HCT116 (cell line): ENCODE measurements around the gene SFXN5. TPM values are rescaled to one million over a fixed set of nuclear protein-coding genes. Genes with fewer than 3 reads are reported as not detected.
A peak's percentile ranks its signal among the peaks of the same experiment; 100 is the strongest.

ENCODE experiments used
- ATAC-seq: fragments of 200-7000 bp; cut with Tn5 transposase; 2 replicates; pipeline ENCODE4 v1.9.1; 2020; ENCODE audit warnings: mild to moderate bottlenecking, moderate library complexity
- BruUV-seq: library from RNA; stranded (reverse); fragments of 400-500 nt; replicated peaks from 2 replicates; lab custom pipeline; 2021; lab: Mats Ljungman, UMichigan
- CTCF ChIA-PET: fragments of 300-600 bp; sonication (Branson Sonifier 250); formaldehyde crosslinking; loops from one replicate; lab custom pipeline; 2021; ENCODE audit warnings: antibody characterized with exemption; lab: Charles Lee
- POLR2A ChIA-PET: fragments of 300-600, 350-600 bp; sonication (Branson Sonifier 250); formaldehyde crosslinking; loops from one replicate; lab custom pipeline; 2021; ENCODE audit warnings: antibody characterized with exemption; lab: Charles Lee
- RAD21 ChIA-PET, 2 experiments: fragments of 300-600 bp; sonication (Branson Sonifier 250); formaldehyde crosslinking; loops; one replicate each; lab custom pipeline; 2023; ENCODE audit warnings: low total read pairs in 2 of 2; ENCODE audit not compliant: uncharacterized antibody in 2 of 2, unreplicated experiment in 2 of 2, low non-redundant PET in 1 of 2; lab: Charles Lee
- DNase-seq: peaks from one replicate; pipeline ENCODE4 v3.0.0-alpha.2; 2010; ENCODE audit warnings: low read depth, low spot score
- H2AFZ ChIP-seq: fragments of 200-600 bp; shearing (Covaris generic), sonication (generic); 2 replicates; pipeline ENCODE4 v1.6.1; 2017; ENCODE audit warnings: low read depth, mixed run types, mixed read lengths, antibody characterized with exemption, low read length; ENCODE audit not compliant: poor library complexity, severe bottlenecking
- H3K27ac ChIP-seq: 2 replicates; pipeline ENCODE4 v1.5.1; 2012; ENCODE audit warnings: low read depth, low read length
- H3K27me3 ChIP-seq: fragments of 200-600 bp; sonication (generic); 2 replicates; pipeline ENCODE4 v1.6.1; 2016; ENCODE audit warnings: mixed run types, low read length, mixed read lengths; ENCODE audit not compliant: insufficient read depth
- H3K36me3 ChIP-seq, 2 experiments: fragments of 200-500 bp in 1 of 2; fragments of 200-600 bp in 1 of 2; sonication (Bioruptor generic) in 1 of 2; sonication (generic) in 1 of 2; 2 replicates each; pipeline versions ENCODE4 v1.5.1 to v1.6.1; 2014 to 2016; ENCODE audit warnings: low read length in 2 of 2, inconsistent platforms in 1 of 2, mixed read lengths in 1 of 2, mixed run types in 1 of 2; ENCODE audit not compliant: insufficient read depth in 2 of 2, control insufficient read depth in 1 of 2
- H3K4me1 ChIP-seq, 2 experiments: fragments of 200-600 bp in 1 of 2; sonication (generic) in 1 of 2; 2 replicates each; pipeline versions ENCODE4 v1.5.1 to v1.6.1; 2012 to 2017; ENCODE audit warnings: low read length in 2 of 2, inconsistent platforms in 1 of 2, mild to moderate bottlenecking in 1 of 2, mixed read lengths in 1 of 2, mixed run types in 1 of 2, moderate library complexity in 1 of 2; ENCODE audit not compliant: insufficient read depth in 2 of 2, control insufficient read depth in 1 of 2
- H3K4me2 ChIP-seq: fragments of 200-600 bp; sonication (generic); 2 replicates; pipeline ENCODE4 v1.6.1; 2017; ENCODE audit warnings: mixed run types, low read length, mixed read lengths
- H3K4me3 ChIP-seq, 2 experiments: fragments of 200-600 bp in 1 of 2; sonication (generic) in 1 of 2; replicated peaks in 1 of 2; 2 replicates each; pipeline ENCODE4 v1.5.1; 2011 to 2016; ENCODE audit warnings: low read length in 2 of 2, control low read depth in 1 of 2, low read depth in 1 of 2, mild to moderate bottlenecking in 1 of 2, mixed read lengths in 1 of 2, mixed run types in 1 of 2
- H3K79me2 ChIP-seq: fragments of 200-600 bp; sonication (generic); 2 replicates; pipeline ENCODE4 v1.6.1; 2017; ENCODE audit warnings: mild to moderate bottlenecking, mixed run types, low read length, moderate library complexity, mixed read lengths; ENCODE audit not compliant: insufficient read depth
- H3K9ac ChIP-seq: fragments of 200-600 bp; sonication (generic); 2 replicates; pipeline ENCODE4 v1.6.1; 2016; ENCODE audit warnings: low read length, mixed read lengths
- H3K9me2 ChIP-seq: fragments of 200-600 bp; sonication (generic), shearing (Covaris generic); 2 replicates; pipeline ENCODE4 v1.6.1; 2017; ENCODE audit warnings: mixed run types, mild to moderate bottlenecking, moderate library complexity; ENCODE audit not compliant: insufficient read depth
- H3K9me3 ChIP-seq, 2 experiments: fragments of 200-500 bp in 1 of 2; fragments of 200-600 bp in 1 of 2; sonication (Bioruptor generic) in 1 of 2; sonication (generic) in 1 of 2; 2 replicates each; pipeline ENCODE4 v1.6.1; 2014 to 2017; ENCODE audit warnings: low read length in 2 of 2, mixed read lengths in 2 of 2, inconsistent platforms in 1 of 2, low read depth in 1 of 2, mild to moderate bottlenecking in 1 of 2, mixed run types in 1 of 2, moderate library complexity in 1 of 2; ENCODE audit not compliant: control insufficient read depth in 1 of 2, insufficient read depth in 1 of 2
- H4K20me1 ChIP-seq: fragments of 200-600 bp; sonication (generic), shearing (Covaris generic); 2 replicates; pipeline ENCODE4 v1.6.1; 2017; ENCODE audit warnings: mixed run types, mild to moderate bottlenecking, moderate library complexity; ENCODE audit not compliant: insufficient read depth
- CBX3 ChIP-seq: IDR thresholded peaks from 2 replicates; pipeline ENCODE4 v1.6.1; 2012; ENCODE audit warnings: low read depth
- EGR1 ChIP-seq: IDR thresholded peaks from 2 replicates; pipeline ENCODE4 v1.6.1; 2012; ENCODE audit warnings: low read depth
- EZH2 ChIP-seq: fragments of 200-600 bp; sonication (generic); IDR thresholded peaks from 2 replicates; pipeline ENCODE4 v1.6.1; 2017; ENCODE audit warnings: antibody characterized with exemption, mixed run types
- EZH2phosphoT487 ChIP-seq: fragments of 200-600 bp; IDR thresholded peaks from 2 replicates; pipeline ENCODE4 v1.6.1; 2018; ENCODE audit warnings: antibody characterized with exemption, borderline replicate concordance
- JUND ChIP-seq: IDR thresholded peaks from 2 replicates; pipeline ENCODE4 v1.6.1; 2012
- POLR2A ChIP-seq: IDR thresholded peaks from 2 replicates; pipeline ENCODE4 v1.7.0; 2011; ENCODE audit warnings: borderline replicate concordance; ENCODE audit not compliant: insufficient read depth, insufficient read length; ENCODE audit errors: extremely low read depth
- POLR2AphosphoS5 ChIP-seq: IDR thresholded peaks from 2 replicates; pipeline ENCODE4 v1.6.1; 2011; ENCODE audit warnings: mild to moderate bottlenecking, low read depth, low read length, moderate library complexity
- SIN3A ChIP-seq: IDR thresholded peaks from 2 replicates; pipeline ENCODE4 v1.6.1; 2012; ENCODE audit warnings: low read depth
- SP1 ChIP-seq: IDR thresholded peaks from 2 replicates; pipeline ENCODE4 v1.6.1; 2012; ENCODE audit warnings: low read depth
- SRF ChIP-seq: IDR thresholded peaks from 2 replicates; pipeline ENCODE4 v1.6.1; 2012; ENCODE audit warnings: low read depth
- TCF7L2 ChIP-seq: IDR thresholded peaks from 2 replicates; pipeline ENCODE4 v1.7.0; 2011; ENCODE audit warnings: borderline replicate concordance, inconsistent platforms; ENCODE audit not compliant: insufficient read depth, insufficient read length; ENCODE audit errors: extremely low read depth
- YY1 ChIP-seq: IDR thresholded peaks from 2 replicates; pipeline ENCODE4 v1.6.1; 2011; ENCODE audit warnings: low read length, low read depth, moderate library complexity, mild to moderate bottlenecking; ENCODE audit not compliant: insufficient replicate concordance; ENCODE audit errors: extremely low read depth
- ZFX ChIP-seq: fragments of 450-650 bp; IDR thresholded peaks from 2 replicates; pipeline ENCODE4 v1.6.1; 2017
- ZNF274 ChIP-seq: fragments of 200-500 bp; sonication (Bioruptor generic); IDR thresholded peaks from 2 replicates; pipeline ENCODE4 v1.6.1; 2014; ENCODE audit warnings: mild to moderate bottlenecking, low read depth, low read length, inconsistent platforms
- intact Hi-C: fragments of 100-400 bp; cut with micrococcal nuclease; formaldehyde crosslinking; loops from 2 replicates; pipeline ENCODE4 v1.10.0; 2022
- total RNA-seq: library from RNA; stranded (reverse); gene quantifications from one replicate; pipeline ENCODE4 v1.2.1, GENCODE V29; 2021; ENCODE audit not compliant: unreplicated experiment
- TF ChIP-seq, protein P1 (sequence below), 3 experiments: fragments of 200-600 bp in 1 of 3; sonication (generic) in 1 of 3; IDR thresholded peaks in 2 of 3; conservative IDR thresholded peaks in 1 of 3; 2 replicates each; pipeline ENCODE4 v1.5.1; 2012 to 2017; ENCODE audit warnings: low read depth in 2 of 3, low read length in 2 of 3, antibody characterized with exemption in 1 of 3, borderline replicate concordance in 1 of 3, control low read depth in 1 of 3, mild to moderate bottlenecking in 1 of 3, mixed read lengths in 1 of 3, mixed run types in 1 of 3, moderate library complexity in 1 of 3; ENCODE audit not compliant: insufficient read depth in 1 of 3
- TF ChIP-seq, protein P2 (sequence below): IDR thresholded peaks from 2 replicates; pipeline ENCODE4 v1.6.1; 2012; ENCODE audit warnings: low read depth
- TF ChIP-seq, protein P3 (sequence below): IDR thresholded peaks from 2 replicates; pipeline ENCODE4 v1.6.1; 2011; ENCODE audit warnings: mild to moderate bottlenecking, low read length, moderate library complexity; ENCODE audit not compliant: insufficient replicate concordance; ENCODE audit errors: extremely low read depth
- TF ChIP-seq, protein P4 (sequence below): IDR thresholded peaks from 2 replicates; pipeline ENCODE4 v1.6.1; 2012

SFXN5 gene
- total RNA-seq, 1 experiment from 2014 or later = 10.0 TPM

DNA sequence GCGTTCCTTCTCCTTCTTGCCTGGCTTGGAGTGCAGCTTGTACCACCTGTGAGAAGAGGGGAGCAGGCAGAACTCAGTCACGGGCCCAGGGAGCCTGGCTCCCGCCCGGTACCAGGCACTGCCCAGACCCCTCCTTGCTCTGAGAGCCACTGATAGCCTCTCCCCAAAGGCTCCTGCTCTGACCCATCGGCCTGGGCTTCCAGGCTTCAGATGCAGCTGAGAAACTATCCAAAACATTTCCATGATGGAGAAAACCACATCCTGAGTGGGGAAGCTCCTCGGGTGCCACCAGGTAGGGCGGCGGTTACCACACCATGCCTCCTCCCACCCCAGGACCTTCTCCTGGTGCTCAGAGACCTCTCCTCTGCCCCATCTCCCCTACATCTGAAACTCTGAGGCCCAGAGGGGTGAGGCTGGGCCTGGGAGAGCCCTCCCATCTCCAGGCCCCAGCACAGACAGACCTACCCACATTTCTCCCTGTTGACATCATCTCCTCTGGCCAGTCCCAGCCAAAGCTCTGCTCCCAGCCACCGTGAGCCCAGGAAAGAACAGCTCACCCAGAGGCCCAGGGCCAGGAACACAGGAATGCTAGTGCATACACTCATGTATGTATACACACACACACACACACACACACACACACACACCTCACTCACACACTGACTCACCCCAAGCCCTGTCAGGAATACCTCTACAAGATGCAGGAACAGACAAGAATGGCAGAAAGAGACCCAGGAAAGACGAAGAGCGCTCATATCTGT is 17.9 kb upstream of the SFXN5 start:
- RAD21 ChIA-PET = interaction anchor here in 1 of 2 experiments (0.9 kb wide), 1 partner anchor 23 kb away, joined by 3 read pairs; the partner anchor contains the start of gene RAB11FIP5
- no peak overlapping the region for H3K9ac ChIP-seq
- TF ChIP-seq SP1 = no peak
- TF ChIP-seq JUND = no peak; the same call in 1 of the 2 replicates
- TF ChIP-seq EGR1 = no peak
- no peak for TF ChIP-seq SRF
- no peak for TF ChIP-seq CBX3
- TF ChIP-seq ZNF274 = no peak
- TF ChIP-seq, protein P1, sequence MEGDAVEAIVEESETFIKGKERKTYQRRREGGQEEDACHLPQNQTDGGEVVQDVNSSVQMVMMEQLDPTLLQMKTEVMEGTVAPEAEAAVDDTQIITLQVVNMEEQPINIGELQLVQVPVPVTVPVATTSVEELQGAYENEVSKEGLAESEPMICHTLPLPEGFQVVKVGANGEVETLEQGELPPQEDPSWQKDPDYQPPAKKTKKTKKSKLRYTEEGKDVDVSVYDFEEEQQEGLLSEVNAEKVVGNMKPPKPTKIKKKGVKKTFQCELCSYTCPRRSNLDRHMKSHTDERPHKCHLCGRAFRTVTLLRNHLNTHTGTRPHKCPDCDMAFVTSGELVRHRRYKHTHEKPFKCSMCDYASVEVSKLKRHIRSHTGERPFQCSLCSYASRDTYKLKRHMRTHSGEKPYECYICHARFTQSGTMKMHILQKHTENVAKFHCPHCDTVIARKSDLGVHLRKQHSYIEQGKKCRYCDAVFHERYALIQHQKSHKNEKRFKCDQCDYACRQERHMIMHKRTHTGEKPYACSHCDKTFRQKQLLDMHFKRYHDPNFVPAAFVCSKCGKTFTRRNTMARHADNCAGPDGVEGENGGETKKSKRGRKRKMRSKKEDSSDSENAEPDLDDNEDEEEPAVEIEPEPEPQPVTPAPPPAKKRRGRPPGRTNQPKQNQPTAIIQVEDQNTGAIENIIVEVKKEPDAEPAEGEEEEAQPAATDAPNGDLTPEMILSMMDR (IDR thresholded peaks at IDR 0.05 in 2 of 3, conservative IDR thresholded peaks at IDR 0.05 in 1 of 3; ENCODE audit: borderline replicate concordance in 1 of 3, insufficient read depth in 1 of 3, low read depth in 2 of 3, low read length in 2 of 3) = no peak
- TF ChIP-seq POLR2A = no peak
- TF ChIP-seq SIN3A = no peak
- TF ChIP-seq, protein P2, sequence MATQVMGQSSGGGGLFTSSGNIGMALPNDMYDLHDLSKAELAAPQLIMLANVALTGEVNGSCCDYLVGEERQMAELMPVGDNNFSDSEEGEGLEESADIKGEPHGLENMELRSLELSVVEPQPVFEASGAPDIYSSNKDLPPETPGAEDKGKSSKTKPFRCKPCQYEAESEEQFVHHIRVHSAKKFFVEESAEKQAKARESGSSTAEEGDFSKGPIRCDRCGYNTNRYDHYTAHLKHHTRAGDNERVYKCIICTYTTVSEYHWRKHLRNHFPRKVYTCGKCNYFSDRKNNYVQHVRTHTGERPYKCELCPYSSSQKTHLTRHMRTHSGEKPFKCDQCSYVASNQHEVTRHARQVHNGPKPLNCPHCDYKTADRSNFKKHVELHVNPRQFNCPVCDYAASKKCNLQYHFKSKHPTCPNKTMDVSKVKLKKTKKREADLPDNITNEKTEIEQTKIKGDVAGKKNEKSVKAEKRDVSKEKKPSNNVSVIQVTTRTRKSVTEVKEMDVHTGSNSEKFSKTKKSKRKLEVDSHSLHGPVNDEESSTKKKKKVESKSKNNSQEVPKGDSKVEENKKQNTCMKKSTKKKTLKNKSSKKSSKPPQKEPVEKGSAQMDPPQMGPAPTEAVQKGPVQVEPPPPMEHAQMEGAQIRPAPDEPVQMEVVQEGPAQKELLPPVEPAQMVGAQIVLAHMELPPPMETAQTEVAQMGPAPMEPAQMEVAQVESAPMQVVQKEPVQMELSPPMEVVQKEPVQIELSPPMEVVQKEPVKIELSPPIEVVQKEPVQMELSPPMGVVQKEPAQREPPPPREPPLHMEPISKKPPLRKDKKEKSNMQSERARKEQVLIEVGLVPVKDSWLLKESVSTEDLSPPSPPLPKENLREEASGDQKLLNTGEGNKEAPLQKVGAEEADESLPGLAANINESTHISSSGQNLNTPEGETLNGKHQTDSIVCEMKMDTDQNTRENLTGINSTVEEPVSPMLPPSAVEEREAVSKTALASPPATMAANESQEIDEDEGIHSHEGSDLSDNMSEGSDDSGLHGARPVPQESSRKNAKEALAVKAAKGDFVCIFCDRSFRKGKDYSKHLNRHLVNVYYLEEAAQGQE = no peak
- TF ChIP-seq YY1 = no peak
- no peak for TF ChIP-seq POLR2AphosphoS5
- TF ChIP-seq, protein P3, sequence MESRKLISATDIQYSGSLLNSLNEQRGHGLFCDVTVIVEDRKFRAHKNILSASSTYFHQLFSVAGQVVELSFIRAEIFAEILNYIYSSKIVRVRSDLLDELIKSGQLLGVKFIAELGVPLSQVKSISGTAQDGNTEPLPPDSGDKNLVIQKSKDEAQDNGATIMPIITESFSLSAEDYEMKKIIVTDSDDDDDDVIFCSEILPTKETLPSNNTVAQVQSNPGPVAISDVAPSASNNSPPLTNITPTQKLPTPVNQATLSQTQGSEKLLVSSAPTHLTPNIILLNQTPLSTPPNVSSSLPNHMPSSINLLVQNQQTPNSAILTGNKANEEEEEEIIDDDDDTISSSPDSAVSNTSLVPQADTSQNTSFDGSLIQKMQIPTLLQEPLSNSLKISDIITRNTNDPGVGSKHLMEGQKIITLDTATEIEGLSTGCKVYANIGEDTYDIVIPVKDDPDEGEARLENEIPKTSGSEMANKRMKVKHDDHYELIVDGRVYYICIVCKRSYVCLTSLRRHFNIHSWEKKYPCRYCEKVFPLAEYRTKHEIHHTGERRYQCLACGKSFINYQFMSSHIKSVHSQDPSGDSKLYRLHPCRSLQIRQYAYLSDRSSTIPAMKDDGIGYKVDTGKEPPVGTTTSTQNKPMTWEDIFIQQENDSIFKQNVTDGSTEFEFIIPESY = no peak
- no peak for TF ChIP-seq TCF7L2
- TF ChIP-seq, protein P4, sequence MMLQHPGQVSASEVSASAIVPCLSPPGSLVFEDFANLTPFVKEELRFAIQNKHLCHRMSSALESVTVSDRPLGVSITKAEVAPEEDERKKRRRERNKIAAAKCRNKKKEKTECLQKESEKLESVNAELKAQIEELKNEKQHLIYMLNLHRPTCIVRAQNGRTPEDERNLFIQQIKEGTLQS = no peak
- TF ChIP-seq EZH2 = no peak
- TF ChIP-seq EZH2phosphoT487 = no peak
- no peak for TF ChIP-seq ZFX

More for the DNA sequence above, 17.9 kb upstream of the SFXN5 start:
- H3K79me2 ChIP-seq = peaks cover 30% of the 10 kb centered on the region; the same call in 1 of the 2 replicates
- no peaks in the 10 kb centered on the region for H3K27me3 ChIP-seq
- peaks cover 3% of the 10 kb centered on the region; the same call in 1 of the 2 replicates for H4K20me1 ChIP-seq
- peaks cover 0 to 18% of the 10 kb centered on the region in 2 experiments; a peak in 2 of 4 replicates for H3K4me1 ChIP-seq
- POLR2A ChIA-PET = no interaction called here
- peak overlapping the region; percentile 9; the same call in 1 of the 2 replicates for H3K4me2 ChIP-seq
- ATAC-seq (peak; percentile 57), DNase-seq (peak; percentile 27)
- H3K4me3 ChIP-seq = no peak overlapping the region
- BruUV-seq = no TSS peak
- H3K27ac ChIP-seq = 0 out of 2 replicates have a peak overlapping the region, but pooled peaks have one; percentile 7
- no peak overlapping the region for H2AFZ ChIP-seq
- CTCF ChIA-PET = interaction anchor here (2.0 to 2.3 kb wide), 2 partner anchors 67 to 88 kb away, joined by 6 to 9 read pairs; no protein-coding TSS in a partner anchor
- peaks cover 0 to 6% of the 10 kb centered on the region in 2 experiments; a peak in 2 of 4 replicates for H3K36me3 ChIP-seq
- H3K9me3 ChIP-seq = no peaks in the 10 kb centered on the region
- no peaks in the 10 kb centered on the region for H3K9me2 ChIP-seq
- intact Hi-C loops = loop anchor here (5.0 kb wide), 1 partner anchor 88 kb away; no protein-coding TSS in a partner anchor
